MM.1S (cell line): ENCODE measurements around the gene TTC39C.

Experiments used
- EZH2 ChIP-seq: fragments of 300-600 bp; sonication (generic); optimal IDR thresholded peaks from 2 replicates; pipeline ENCODE3; 2017; ENCODE audit warnings: low read depth, mild to moderate bottlenecking, antibody characterized with exemption, low read length, mixed read lengths
- EZH2phosphoT487 ChIP-seq: fragments of 300-600 bp; sonication (generic); IDR thresholded peaks from 2 replicates; pipeline ENCODE4 v1.6.1; 2018; ENCODE audit warnings: antibody characterized with exemption, low read length
- TF ChIP-seq, protein P1 (sequence below): fragments of 300-600 bp; sonication (generic); IDR thresholded peaks from 2 replicates; pipeline ENCODE4 v1.5.1; 2016; ENCODE audit warnings: antibody characterized with exemption, low read length, mixed read lengths

DNA sequence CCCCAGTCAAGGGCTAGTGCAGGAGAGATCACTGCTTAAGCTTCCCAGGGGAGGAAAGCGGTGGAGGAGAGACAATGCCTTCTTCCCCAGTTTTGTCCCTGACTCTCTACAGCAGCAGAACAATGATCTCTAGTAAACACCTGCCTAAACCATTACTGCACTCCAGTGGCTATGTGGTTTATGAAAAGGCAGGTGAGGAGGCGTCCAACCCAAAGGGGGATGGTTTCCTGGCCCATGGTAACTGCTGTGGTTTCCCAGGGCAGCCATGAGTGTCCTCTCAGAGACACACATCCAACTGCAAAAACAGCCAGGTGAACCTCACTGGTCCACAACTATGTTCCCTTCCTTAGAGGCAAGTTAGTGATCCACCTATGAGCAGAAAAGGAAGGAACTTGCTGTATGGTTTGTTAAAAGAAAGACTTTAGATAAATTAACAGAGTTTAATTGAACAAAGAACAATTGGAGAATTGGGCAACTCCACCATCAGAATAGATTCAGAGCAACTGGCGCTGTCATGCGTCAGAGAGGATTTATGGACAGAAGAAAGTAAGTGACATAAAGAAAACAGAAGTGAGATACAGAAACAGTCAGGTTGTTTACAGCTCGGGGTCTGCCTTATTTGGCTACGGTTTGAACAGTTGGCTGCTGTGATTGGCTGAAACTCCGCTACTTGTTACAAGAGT lies 4.8 kb upstream of the TTC39C start:
- TF ChIP-seq, protein P1, sequence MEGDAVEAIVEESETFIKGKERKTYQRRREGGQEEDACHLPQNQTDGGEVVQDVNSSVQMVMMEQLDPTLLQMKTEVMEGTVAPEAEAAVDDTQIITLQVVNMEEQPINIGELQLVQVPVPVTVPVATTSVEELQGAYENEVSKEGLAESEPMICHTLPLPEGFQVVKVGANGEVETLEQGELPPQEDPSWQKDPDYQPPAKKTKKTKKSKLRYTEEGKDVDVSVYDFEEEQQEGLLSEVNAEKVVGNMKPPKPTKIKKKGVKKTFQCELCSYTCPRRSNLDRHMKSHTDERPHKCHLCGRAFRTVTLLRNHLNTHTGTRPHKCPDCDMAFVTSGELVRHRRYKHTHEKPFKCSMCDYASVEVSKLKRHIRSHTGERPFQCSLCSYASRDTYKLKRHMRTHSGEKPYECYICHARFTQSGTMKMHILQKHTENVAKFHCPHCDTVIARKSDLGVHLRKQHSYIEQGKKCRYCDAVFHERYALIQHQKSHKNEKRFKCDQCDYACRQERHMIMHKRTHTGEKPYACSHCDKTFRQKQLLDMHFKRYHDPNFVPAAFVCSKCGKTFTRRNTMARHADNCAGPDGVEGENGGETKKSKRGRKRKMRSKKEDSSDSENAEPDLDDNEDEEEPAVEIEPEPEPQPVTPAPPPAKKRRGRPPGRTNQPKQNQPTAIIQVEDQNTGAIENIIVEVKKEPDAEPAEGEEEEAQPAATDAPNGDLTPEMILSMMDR, result 0 out of 2 replicates have a peak, but pooled peaks have one; percentile 15
- TF ChIP-seq EZH2phosphoT487, result no peak
- no peak for TF ChIP-seq EZH2
